ENCODE measurements around the gene PSMD8. TPM values are rescaled to one million over a fixed set of nuclear protein-coding genes. Genes with fewer than 3 reads are reported as not detected.

Gene PSMD8
- total RNA-seq, 1 donor from 2014 or later: 215 TPM

GRCh38 chr19:38387550-38388348, 13.4 kb downstream of the PSMD8 start, which contains the start of gene GGN:
Gene GGN (minus strand): TSS chr19:38388034. CDS start chr19:38387261, 773 bp downstream.
- Mint-ChIP-seq H3K27me3 (ENCODE audit: low read depth, unreplicated experiment) (no peaks in the 10 kb centered on the region), H3K4me1 (ENCODE audit: low read depth, unreplicated experiment) (peaks cover 12% of the 10 kb centered on the region), H3K27ac (ENCODE audit: unreplicated experiment) (peak within 1 kb of the TSS; percentile 97), H3K4me3 (ENCODE audit: unreplicated experiment) (peak within 1 kb of the TSS; percentile 95), H3K9me3 (ENCODE audit: unreplicated experiment) (peaks cover 3% of the 10 kb centered on the region), H3K36me3 (ENCODE audit: low read depth, unreplicated experiment) (peaks cover 12% of the 10 kb centered on the region)
- Histone ChIP-seq H3K4me3 (ENCODE audit: insufficient read depth, low read depth, low read length) (peak within 1 kb of the TSS; percentile 89), H4K20me1 (ENCODE audit: insufficient read depth, low read length) (peaks cover 35% of the 10 kb centered on the region), H3K27me3 (ENCODE audit: insufficient read depth, low read length) (no peaks in the 10 kb centered on the region), H3K9ac (ENCODE audit: low read length) (peak within 1 kb of the TSS; percentile 90), H3K79me2 (ENCODE audit: insufficient read depth, low read length) (peaks cover 24% of the 10 kb centered on the region), H3K36me3 (ENCODE audit: insufficient read depth, low read length) (peaks cover 4% of the 10 kb centered on the region), H3K27ac (ENCODE audit: low read depth, low read length) (peak within 1 kb of the TSS; percentile 84), H2AFZ (ENCODE audit: low read depth, low read length) (peak within 1 kb of the TSS; percentile 51), H3K4me1 (ENCODE audit: insufficient read depth, low read length) (peaks cover 25% of the 10 kb centered on the region), H3K4me2 (ENCODE audit: low read length) (peak within 1 kb of the TSS; percentile 97), H3K9me3 (ENCODE audit: insufficient read depth, low read depth, low read length) (no peaks in the 10 kb centered on the region)
- DNase-seq (ENCODE audit: low read depth) (peak; percentile 86), FAIRE-seq (no peak)
- TF ChIP-seq CTCF (IDR thresholded peaks at IDR 0.05; ENCODE audit: insufficient read depth, low read depth, low read length): no peak
- no peak for TF ChIP-seq EZH2 (IDR thresholded peaks at IDR 0.05; ENCODE audit: insufficient read depth, low read length)

- Mint-ChIP-seq H3K27me3 (ENCODE audit: low read depth, unreplicated experiment) (no peaks in the 10 kb centered on the region), H3K4me1 (ENCODE audit: low read depth, unreplicated experiment) (peaks cover 15% of the 10 kb centered on the region), H3K27ac (ENCODE audit: unreplicated experiment) (peak within 1 kb of the TSS; percentile 97), H3K4me3 (ENCODE audit: unreplicated experiment) (peak within 1 kb of the TSS; percentile 95), H3K36me3 (ENCODE audit: low read depth, unreplicated experiment) (peaks cover 14% of the 10 kb centered on the region), H3K9me3 (ENCODE audit: unreplicated experiment) (peaks cover 3% of the 10 kb centered on the region)
- Histone ChIP-seq H3K4me1 (ENCODE audit: insufficient read depth, low read length) (peaks cover 29% of the 10 kb centered on the region), H3K27me3 (ENCODE audit: insufficient read depth, low read length) (no peaks in the 10 kb centered on the region), H3K4me2 (ENCODE audit: low read length) (peak within 1 kb of the TSS; percentile 97), H3K9me3 (ENCODE audit: insufficient read depth, low read depth, low read length) (no peaks in the 10 kb centered on the region), H3K36me3 (ENCODE audit: insufficient read depth, low read length) (peaks cover 9% of the 10 kb centered on the region), H4K20me1 (ENCODE audit: insufficient read depth, low read length) (peaks cover 32% of the 10 kb centered on the region), H3K79me2 (ENCODE audit: insufficient read depth, low read length) (peaks cover 24% of the 10 kb centered on the region), H2AFZ (ENCODE audit: low read depth, low read length) (peak within 1 kb of the TSS; percentile 51), H3K27ac (ENCODE audit: low read depth, low read length) (peak within 1 kb of the TSS; percentile 84), H3K4me3 (ENCODE audit: insufficient read depth, low read depth, low read length) (peak within 1 kb of the TSS; percentile 89), H3K9ac (ENCODE audit: low read length) (peak within 1 kb of the TSS; percentile 90)
- FAIRE-seq: no peak
- no peak for TF ChIP-seq CTCF (IDR thresholded peaks at IDR 0.05; ENCODE audit: insufficient read depth, low read depth, low read length)
- no peak for TF ChIP-seq EZH2 (IDR thresholded peaks at IDR 0.05; ENCODE audit: insufficient read depth, low read length)
- no peak for DNase-seq (ENCODE audit: low read depth)
Measured at GRCh38 chr19:38388349-38389100, 14.2 kb downstream of the PSMD8 start, which contains the start of gene SPRED3. Gene SPRED3 (plus strand): TSS chr19:38388697. CDS start chr19:38390303, 1,606 bp downstream.

Data from astrocyte (in vitro differentiated cells and primary cell).